HepG2 (cell line): ENCODE data around the gene RAB8A. TPM values are rescaled to one million over a fixed set of nuclear protein-coding genes. Genes with fewer than 3 reads are reported as not detected.
A peak's percentile ranks its signal among the peaks of the same experiment; 100 is the strongest.

ENCODE experiments used
- BCL6 ChIP-seq: IDR thresholded peaks from 2 replicates; pipeline ENCODE4 v1.6.1; 2016; ENCODE audit warnings: missing genetic modification reagents, missing compliant biosample characterization
- JARID2 ChIP-seq: sonication (generic); formaldehyde crosslinking; IDR thresholded peaks from 2 replicates; pipeline ENCODE4 v1.8.1; 2023; ENCODE audit warnings: missing genetic modification reagents, inconsistent platforms; ENCODE audit not compliant: insufficient replicate concordance
- KLF12 ChIP-seq: sonication (generic); formaldehyde crosslinking; IDR thresholded peaks from 2 replicates; pipeline ENCODE4 v1.4.0; 2020; ENCODE audit warnings: missing genetic modification reagents, borderline replicate concordance
- NFYC ChIP-seq: IDR thresholded peaks from 2 replicates; pipeline ENCODE4 v1.6.1; 2016; ENCODE audit warnings: missing genetic modification reagents, missing compliant biosample characterization
- NPAS2 ChIP-seq: sonication (generic); formaldehyde crosslinking; IDR thresholded peaks from 2 replicates; pipeline ENCODE4 v1.8.0; 2022; ENCODE audit warnings: mild to moderate bottlenecking, missing genetic modification reagents, borderline replicate concordance
- NR1H2 ChIP-seq: sonication (generic); formaldehyde crosslinking; IDR thresholded peaks from 2 replicates; pipeline ENCODE4 v1.8.1; 2022; ENCODE audit warnings: low read depth, missing genetic modification reagents, borderline replicate concordance
- RBAK ChIP-seq: sonication (generic); formaldehyde crosslinking; IDR thresholded peaks from 2 replicates; pipeline ENCODE4 v1.5.1; 2020; ENCODE audit warnings: mild to moderate bottlenecking, missing genetic modification reagents
- SIX1 ChIP-seq: sonication (generic); formaldehyde crosslinking; IDR thresholded peaks from 2 replicates; pipeline ENCODE4 v1.4.0; 2020; ENCODE audit warnings: missing genetic modification reagents, borderline replicate concordance
- ZNF329 ChIP-seq: sonication (generic); formaldehyde crosslinking; IDR thresholded peaks from 2 replicates; pipeline ENCODE4 v1.9.0; 2021; ENCODE audit warnings: low read depth, mild to moderate bottlenecking, missing genetic modification reagents
- ZNF552 ChIP-seq: sonication (generic); formaldehyde crosslinking; IDR thresholded peaks from 2 replicates; pipeline ENCODE4 v1.9.0; 2022; ENCODE audit warnings: missing genetic modification reagents, mild to moderate bottlenecking, borderline replicate concordance
- ZNF629 ChIP-seq: sonication (generic); formaldehyde crosslinking; conservative IDR thresholded peaks from 2 replicates; pipeline ENCODE4 v1.5.0; 2020; ENCODE audit warnings: missing genetic modification reagents
- ZNF678 ChIP-seq: sonication (generic); formaldehyde crosslinking; IDR thresholded peaks from 2 replicates; pipeline ENCODE4 v1.4.0; 2020; ENCODE audit warnings: mild to moderate bottlenecking, missing genetic modification reagents
- polyA plus RNA-seq, 8 experiments: library from polyadenylated mRNA; depleted of rRNA in 3 of 8; stranded (reverse) in 7 of 8; unstranded in 1 of 8; fragments of >200 nt; fragmentation: Illumina TruSeq in 4 of 8; extraction: Trizol in 4 of 8; gene quantifications; 2 replicates each; pipeline versions ENCODE4 v1.2.1 to v1.2.3, GENCODE V29; 2011 to 2016; ENCODE audit warnings: low read depth in 4 of 8, missing spikeins in 1 of 8, mixed read lengths in 1 of 8; ENCODE audit not compliant: insufficient read depth in 1 of 8
- total RNA-seq, 5 experiments: library from RNA; depleted of rRNA; stranded (reverse); fragments of >200 nt; fragmentation: Illumina TruSeq; extraction: Trizol; gene quantifications; 2 replicates each; pipeline ENCODE4 v1.2.3, GENCODE V29; 2016; ENCODE audit warnings: low read depth in 1 of 5
- TF ChIP-seq, protein P1 (sequence below), 2 experiments: sonication (generic) in 1 of 2; formaldehyde crosslinking in 1 of 2; IDR thresholded peaks; 2 replicates each; pipeline versions ENCODE4 v1.4.0 to v1.6.1; 2016 to 2020; ENCODE audit warnings: borderline replicate concordance in 1 of 2, low read depth in 1 of 2, mild to moderate bottlenecking in 1 of 2, missing genetic modification reagents in 1 of 2
- TF ChIP-seq, protein P2 (sequence below): sonication (generic); formaldehyde crosslinking; IDR thresholded peaks from 2 replicates; pipeline ENCODE4 v1.5.0; 2020; ENCODE audit warnings: missing genetic modification reagents
- TF ChIP-seq, protein P3 (sequence below): sonication (generic); formaldehyde crosslinking; IDR thresholded peaks from 2 replicates; pipeline ENCODE4 v1.4.0; 2020; ENCODE audit warnings: mild to moderate bottlenecking, missing genetic modification reagents
- TF ChIP-seq, protein P4 (sequence below), 2 experiments: fragments of 450-650 bp in 1 of 2; sonication (generic) in 1 of 2; formaldehyde crosslinking; IDR thresholded peaks; 2 replicates each; pipeline versions ENCODE4 v1.5.0 to v1.8.0; 2020 to 2022; ENCODE audit warnings: mild to moderate bottlenecking in 1 of 2, missing genetic modification reagents in 1 of 2

RAB8A gene
- total and polyA plus RNA-seq, 2 of the 13 experiments (the other 11 are each of a cell fraction or from before 2014, with no cell fraction given), result 36.7 to 45.0 TPM

DNA sequence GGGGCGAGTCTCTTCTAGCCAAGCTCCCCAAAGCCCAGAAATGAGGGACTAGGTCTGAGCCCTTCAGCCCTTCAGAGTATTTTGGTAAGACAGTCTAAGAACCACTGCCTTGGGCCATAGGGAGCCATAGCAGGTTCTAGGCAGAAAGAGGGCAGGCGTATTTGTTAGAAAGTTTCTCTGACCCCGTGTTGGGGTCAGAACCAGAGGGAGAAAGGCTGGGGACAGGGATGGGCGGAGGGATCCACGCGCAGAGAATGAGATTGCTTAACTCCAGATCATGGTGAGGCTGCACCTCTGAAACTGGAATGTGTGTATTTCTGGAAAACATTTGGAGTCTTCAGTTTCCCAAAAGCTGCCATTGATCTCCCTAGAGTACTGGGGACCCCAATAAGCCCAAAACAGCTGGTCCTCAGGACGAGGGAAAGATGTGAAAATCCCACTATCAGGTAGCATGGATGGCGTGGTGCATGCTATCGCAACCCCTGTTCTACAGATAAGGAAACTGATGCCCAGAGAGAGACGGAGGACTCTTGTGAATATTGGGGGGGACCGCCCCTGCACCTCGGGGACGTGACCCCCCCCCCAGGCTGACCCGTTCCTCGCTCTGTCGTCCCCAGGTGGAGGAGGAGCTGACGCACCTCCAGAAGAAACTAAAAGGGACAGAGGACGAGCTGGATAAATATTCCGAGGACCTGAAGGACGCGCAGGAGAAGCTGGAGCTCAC lies 36.1 kb upstream of the RAB8A start (continued):
- TF ChIP-seq, protein P1, sequence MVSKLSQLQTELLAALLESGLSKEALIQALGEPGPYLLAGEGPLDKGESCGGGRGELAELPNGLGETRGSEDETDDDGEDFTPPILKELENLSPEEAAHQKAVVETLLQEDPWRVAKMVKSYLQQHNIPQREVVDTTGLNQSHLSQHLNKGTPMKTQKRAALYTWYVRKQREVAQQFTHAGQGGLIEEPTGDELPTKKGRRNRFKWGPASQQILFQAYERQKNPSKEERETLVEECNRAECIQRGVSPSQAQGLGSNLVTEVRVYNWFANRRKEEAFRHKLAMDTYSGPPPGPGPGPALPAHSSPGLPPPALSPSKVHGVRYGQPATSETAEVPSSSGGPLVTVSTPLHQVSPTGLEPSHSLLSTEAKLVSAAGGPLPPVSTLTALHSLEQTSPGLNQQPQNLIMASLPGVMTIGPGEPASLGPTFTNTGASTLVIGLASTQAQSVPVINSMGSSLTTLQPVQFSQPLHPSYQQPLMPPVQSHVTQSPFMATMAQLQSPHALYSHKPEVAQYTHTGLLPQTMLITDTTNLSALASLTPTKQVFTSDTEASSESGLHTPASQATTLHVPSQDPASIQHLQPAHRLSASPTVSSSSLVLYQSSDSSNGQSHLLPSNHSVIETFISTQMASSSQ (IDR thresholded peaks at IDR 0.05; ENCODE audit: low read depth), result no peak
- TF ChIP-seq, protein P1 (CRISPR knock-in tag; IDR thresholded peaks at IDR 0.05; ENCODE audit: borderline replicate concordance), result no peak
- TF ChIP-seq NPAS2 (CRISPR knock-in tag), result no peak
- TF ChIP-seq, protein P2, sequence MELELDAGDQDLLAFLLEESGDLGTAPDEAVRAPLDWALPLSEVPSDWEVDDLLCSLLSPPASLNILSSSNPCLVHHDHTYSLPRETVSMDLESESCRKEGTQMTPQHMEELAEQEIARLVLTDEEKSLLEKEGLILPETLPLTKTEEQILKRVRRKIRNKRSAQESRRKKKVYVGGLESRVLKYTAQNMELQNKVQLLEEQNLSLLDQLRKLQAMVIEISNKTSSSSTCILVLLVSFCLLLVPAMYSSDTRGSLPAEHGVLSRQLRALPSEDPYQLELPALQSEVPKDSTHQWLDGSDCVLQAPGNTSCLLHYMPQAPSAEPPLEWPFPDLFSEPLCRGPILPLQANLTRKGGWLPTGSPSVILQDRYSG, result no peak
- 0 out of 2 replicates have a peak, but pooled peaks have one; percentile 1 for TF ChIP-seq KLF12 (CRISPR knock-in tag)
- no peak for TF ChIP-seq NFYC (CRISPR knock-in tag)
- TF ChIP-seq ZNF329, result peak; percentile 23; the same call in 1 of the 2 replicates
- TF ChIP-seq JARID2 (CRISPR knock-in tag), result no peak
- no peak for TF ChIP-seq ZNF678 (CRISPR knock-in tag)
- no peak for TF ChIP-seq ZNF552
- TF ChIP-seq SIX1 (CRISPR knock-in tag), result no peak
- TF ChIP-seq, protein P3, sequence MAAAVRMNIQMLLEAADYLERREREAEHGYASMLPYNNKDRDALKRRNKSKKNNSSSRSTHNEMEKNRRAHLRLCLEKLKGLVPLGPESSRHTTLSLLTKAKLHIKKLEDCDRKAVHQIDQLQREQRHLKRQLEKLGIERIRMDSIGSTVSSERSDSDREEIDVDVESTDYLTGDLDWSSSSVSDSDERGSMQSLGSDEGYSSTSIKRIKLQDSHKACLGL (CRISPR knock-in tag), result no peak
- TF ChIP-seq, protein P4, sequence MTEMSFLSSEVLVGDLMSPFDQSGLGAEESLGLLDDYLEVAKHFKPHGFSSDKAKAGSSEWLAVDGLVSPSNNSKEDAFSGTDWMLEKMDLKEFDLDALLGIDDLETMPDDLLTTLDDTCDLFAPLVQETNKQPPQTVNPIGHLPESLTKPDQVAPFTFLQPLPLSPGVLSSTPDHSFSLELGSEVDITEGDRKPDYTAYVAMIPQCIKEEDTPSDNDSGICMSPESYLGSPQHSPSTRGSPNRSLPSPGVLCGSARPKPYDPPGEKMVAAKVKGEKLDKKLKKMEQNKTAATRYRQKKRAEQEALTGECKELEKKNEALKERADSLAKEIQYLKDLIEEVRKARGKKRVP (CRISPR knock-in tag; IDR thresholded peaks at IDR 0.05), result no peak
- no peak for TF ChIP-seq ZNF629 (CRISPR knock-in tag)
- TF ChIP-seq BCL6 (CRISPR knock-in tag), result peak; percentile 57
- 0 out of 2 replicates have a peak, but pooled peaks have one; percentile 22 for TF ChIP-seq RBAK
- no peak for TF ChIP-seq NR1H2 (CRISPR knock-in tag)
